ENCODE results near the gene SLC2A9.

Gene SLC2A9

DNA sequence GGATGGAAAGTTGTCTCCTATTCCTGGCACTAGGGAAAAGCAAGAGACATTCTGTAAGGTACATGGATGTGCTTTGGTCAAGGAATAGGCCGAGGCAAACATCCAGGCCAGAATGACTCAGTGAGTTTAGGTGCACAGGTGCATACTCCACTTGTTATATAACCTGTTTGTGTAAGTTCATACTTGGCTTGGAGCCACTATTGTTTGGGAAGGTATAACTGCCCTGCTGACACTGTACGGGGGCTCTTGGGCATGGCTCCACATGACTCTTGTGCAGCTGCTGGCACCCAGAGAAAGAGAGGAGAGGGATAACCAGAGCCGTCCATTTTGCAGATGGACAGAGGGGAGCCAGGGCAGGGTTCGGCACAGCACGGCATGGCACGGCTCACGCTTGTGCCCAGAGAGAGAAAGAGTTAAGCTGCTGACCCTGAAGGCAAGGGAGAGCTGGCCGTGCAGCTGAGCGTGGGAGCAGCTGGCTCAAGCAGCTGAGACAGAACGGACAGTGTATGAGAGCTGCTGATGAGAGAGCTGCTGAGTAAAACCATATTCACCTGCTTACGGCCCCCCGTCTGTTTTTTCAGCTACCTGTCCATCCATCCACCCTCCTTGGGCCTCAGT, 98.0 kb downstream of the SLC2A9 start:
- DNase-seq (ENCODE audit: extremely low spot score): no peak
- ChIA-PET CTCF (no interaction called here), POLR2A (no interaction called here)

DNA sequence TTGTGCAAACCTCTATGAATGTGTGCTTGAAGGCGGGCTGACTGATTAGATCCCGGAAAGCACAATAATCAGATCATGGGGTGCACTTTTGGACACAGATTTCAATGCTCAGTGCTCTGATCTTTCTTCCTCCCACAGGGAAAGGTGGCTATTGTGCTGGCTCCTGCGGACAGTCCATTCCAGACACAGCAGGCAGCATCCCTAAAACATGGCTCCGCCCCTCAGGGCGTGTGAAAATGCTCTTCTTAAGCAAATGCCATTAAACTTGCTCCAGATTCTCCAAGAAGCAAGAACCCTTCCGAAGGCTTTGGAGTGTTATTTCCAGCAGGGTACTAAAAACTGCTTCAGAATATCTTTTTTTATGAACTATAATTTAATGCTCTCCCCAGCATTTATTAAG, 100.0 kb downstream of the SLC2A9 start:
- CTCF ChIA-PET: no interaction called here
- TF ChIP-seq FOXK2 (IDR thresholded peaks at IDR 0.05) (no peak), BHLHE40 (IDR thresholded peaks at IDR 0.05; ENCODE audit: borderline replicate concordance) (no peak), FOXA1 (IDR thresholded peaks at IDR 0.05) (no peak), L3MBTL2 (conservative IDR thresholded peaks at IDR 0.05) (no peak), SP1 (IDR thresholded peaks at IDR 0.05) (no peak), ARNT (IDR thresholded peaks at IDR 0.05) (no peak), ELF4 (IDR thresholded peaks at IDR 0.05) (no peak)

More for the DNA sequence above, 98.0 kb downstream of the SLC2A9 start:
- no peak for TF ChIP-seq FOXK2 (IDR thresholded peaks at IDR 0.05)
- TF ChIP-seq TARDBP (IDR thresholded peaks at IDR 0.05): no peak
- no peak for TF ChIP-seq FOXA1 (IDR thresholded peaks at IDR 0.05)
- no peak for TF ChIP-seq SP1 (IDR thresholded peaks at IDR 0.05)
- TF ChIP-seq ARNT (IDR thresholded peaks at IDR 0.05): no peak
- no peak for TF ChIP-seq ELF4 (IDR thresholded peaks at IDR 0.05)

DNA sequence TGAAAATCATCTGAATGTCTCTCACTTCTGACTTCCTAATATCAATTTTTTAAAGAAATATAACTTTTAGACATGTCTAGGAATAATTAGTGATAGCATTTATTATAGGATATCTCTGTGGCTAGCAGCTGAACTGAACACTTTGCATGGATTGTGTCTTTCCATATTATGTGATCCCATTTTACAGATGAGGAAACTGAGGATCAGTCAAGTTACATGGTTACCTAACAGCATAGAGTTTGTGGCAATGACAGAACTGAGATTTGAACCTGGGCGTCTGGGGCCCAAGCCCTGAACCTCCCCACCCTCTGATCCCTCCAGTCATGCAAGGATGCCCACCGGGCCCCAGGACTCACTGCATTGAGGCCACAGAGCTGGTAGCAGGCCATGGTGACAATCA, 101.3 kb downstream of the SLC2A9 start:
- TF ChIP-seq TARDBP (IDR thresholded peaks at IDR 0.05): no peak
- no peak for TF ChIP-seq ELF4 (IDR thresholded peaks at IDR 0.05)
- TF ChIP-seq ARNT (IDR thresholded peaks at IDR 0.05): no peak
- TF ChIP-seq CTBP1 (IDR thresholded peaks at IDR 0.05; ENCODE audit: borderline replicate concordance): no peak
- no peak for TF ChIP-seq NFRKB (IDR thresholded peaks at IDR 0.05)
- ChIA-PET POLR2A (no interaction called here), CTCF (interaction anchor here (0.6 to 1.8 kb wide), 2 partner anchors 19 to 157 kb away, joined by 3 to 4 read pairs; no protein-coding TSS in a partner anchor)
- DNase-seq (ENCODE audit: extremely low spot score): no peak

More for the DNA sequence above, 100.0 kb downstream of the SLC2A9 start:
- POLR2A ChIA-PET: no interaction called here
- no peak for DNase-seq (ENCODE audit: extremely low spot score)

DNA sequence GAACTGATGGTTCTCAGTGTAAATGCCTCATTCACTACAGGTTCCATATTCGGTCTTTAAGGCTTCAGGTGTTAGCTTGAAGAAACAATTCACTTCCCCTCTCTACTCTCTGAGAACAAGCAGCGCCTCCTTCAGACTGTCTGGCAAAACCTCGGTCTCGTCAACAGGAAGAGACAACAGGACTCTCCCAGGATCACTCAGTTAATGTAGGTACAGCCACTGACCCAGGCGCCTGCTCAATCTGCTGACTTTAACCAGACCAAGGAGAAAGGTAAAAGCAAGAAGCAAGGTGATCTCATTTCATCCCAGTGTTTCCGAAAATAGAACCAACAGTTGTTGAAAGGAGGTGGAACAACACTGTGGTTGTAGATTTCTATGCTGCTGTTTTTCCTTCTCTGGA, 102.2 kb downstream of the SLC2A9 start:
- DNase-seq (ENCODE audit: extremely low spot score): no peak
- TF ChIP-seq TARDBP (IDR thresholded peaks at IDR 0.05): no peak
- TF ChIP-seq ARNT (IDR thresholded peaks at IDR 0.05): no peak
- TF ChIP-seq, protein P1, sequence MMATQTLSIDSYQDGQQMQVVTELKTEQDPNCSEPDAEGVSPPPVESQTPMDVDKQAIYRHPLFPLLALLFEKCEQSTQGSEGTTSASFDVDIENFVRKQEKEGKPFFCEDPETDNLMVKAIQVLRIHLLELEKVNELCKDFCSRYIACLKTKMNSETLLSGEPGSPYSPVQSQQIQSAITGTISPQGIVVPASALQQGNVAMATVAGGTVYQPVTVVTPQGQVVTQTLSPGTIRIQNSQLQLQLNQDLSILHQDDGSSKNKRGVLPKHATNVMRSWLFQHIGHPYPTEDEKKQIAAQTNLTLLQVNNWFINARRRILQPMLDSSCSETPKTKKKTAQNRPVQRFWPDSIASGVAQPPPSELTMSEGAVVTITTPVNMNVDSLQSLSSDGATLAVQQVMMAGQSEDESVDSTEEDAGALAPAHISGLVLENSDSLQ (IDR thresholded peaks at IDR 0.05): no peak
- no peak for TF ChIP-seq NFRKB (IDR thresholded peaks at IDR 0.05)
- TF ChIP-seq ZNF384 (IDR thresholded peaks at IDR 0.05): no peak
- TF ChIP-seq FOXK2 (IDR thresholded peaks at IDR 0.05): no peak
- TF ChIP-seq L3MBTL2 (conservative IDR thresholded peaks at IDR 0.05): no peak
- no peak for TF ChIP-seq BHLHE40 (IDR thresholded peaks at IDR 0.05; ENCODE audit: borderline replicate concordance)
- TF ChIP-seq SP1 (IDR thresholded peaks at IDR 0.05): no peak
- no peak for TF ChIP-seq HDGF (IDR thresholded peaks at IDR 0.05; ENCODE audit: borderline replicate concordance)
- no peak for TF ChIP-seq FOXM1 (IDR thresholded peaks at IDR 0.05; ENCODE audit: borderline replicate concordance)
- no peak for TF ChIP-seq SUZ12 (IDR thresholded peaks at IDR 0.05)
- no peak for TF ChIP-seq ELF4 (IDR thresholded peaks at IDR 0.05)
- no peak for TF ChIP-seq CTBP1 (IDR thresholded peaks at IDR 0.05; ENCODE audit: borderline replicate concordance)
- no peak for TF ChIP-seq LEF1 (IDR thresholded peaks at IDR 0.05; ENCODE audit: borderline replicate concordance)
- no peak for TF ChIP-seq FOXA1 (IDR thresholded peaks at IDR 0.05)
- ChIA-PET CTCF (interaction anchor here (1.8 kb wide), 1 partner anchor 20 kb away, joined by 4 read pairs; no protein-coding TSS in a partner anchor), POLR2A (no interaction called here)

DNA sequence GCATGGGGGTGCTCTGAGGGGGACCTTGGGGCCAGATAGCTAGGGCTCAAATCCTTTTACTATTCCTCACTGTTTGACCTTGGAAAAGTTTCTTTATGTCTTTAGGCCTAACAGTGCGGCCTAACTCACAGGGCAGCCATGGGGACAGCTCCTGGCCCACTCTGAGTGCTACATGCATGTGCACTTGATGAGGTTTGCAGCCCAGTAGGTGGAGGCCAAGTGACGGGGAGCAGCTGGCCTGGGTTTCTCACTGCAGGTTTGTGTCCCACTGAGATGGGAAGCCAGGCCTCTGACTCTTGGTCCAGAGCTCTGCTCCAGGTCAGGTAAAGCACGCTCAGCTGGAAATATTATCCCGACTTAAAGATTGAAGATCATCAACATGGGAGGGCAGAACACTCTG, 102.8 kb downstream of the SLC2A9 start:
- DNase-seq (ENCODE audit: extremely low spot score): no peak
- TF ChIP-seq BHLHE40 (IDR thresholded peaks at IDR 0.05; ENCODE audit: borderline replicate concordance) (no peak), FOXM1 (IDR thresholded peaks at IDR 0.05; ENCODE audit: borderline replicate concordance) (no peak), HDGF (IDR thresholded peaks at IDR 0.05; ENCODE audit: borderline replicate concordance) (no peak), NFRKB (IDR thresholded peaks at IDR 0.05) (no peak), ARNT (IDR thresholded peaks at IDR 0.05) (no peak), L3MBTL2 (conservative IDR thresholded peaks at IDR 0.05) (no peak)
- TF ChIP-seq, protein P1 (IDR thresholded peaks at IDR 0.05): no peak
- ChIA-PET CTCF (interaction anchor here (1.8 kb wide), 1 partner anchor 21 kb away, joined by 4 read pairs; no protein-coding TSS in a partner anchor), POLR2A (no interaction called here)

DNA sequence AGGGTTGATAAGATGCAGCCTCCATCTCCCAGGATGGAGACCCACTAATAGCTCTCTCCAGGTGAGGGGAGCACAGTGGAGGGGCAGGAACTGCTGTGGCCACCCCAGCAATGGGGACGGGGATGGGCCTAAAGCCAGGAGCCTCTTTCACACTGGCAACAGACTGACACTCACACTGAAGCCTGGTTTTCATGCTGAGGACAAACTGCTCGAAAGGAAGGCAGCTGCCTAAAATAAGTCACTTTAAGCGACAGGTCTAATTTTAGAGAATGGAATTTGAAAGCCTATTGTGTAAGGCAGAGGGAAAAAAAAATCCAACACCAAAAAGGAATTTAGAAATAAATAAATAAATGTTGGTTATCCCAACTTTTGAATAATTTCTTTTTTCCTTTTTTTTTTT, 104.4 kb downstream of the SLC2A9 start:
- DNase-seq (ENCODE audit: extremely low spot score): no peak
- TF ChIP-seq BHLHE40 (IDR thresholded peaks at IDR 0.05; ENCODE audit: borderline replicate concordance): no peak
- no peak for TF ChIP-seq HDGF (IDR thresholded peaks at IDR 0.05; ENCODE audit: borderline replicate concordance)
- no peak for TF ChIP-seq SUZ12 (IDR thresholded peaks at IDR 0.05)
- TF ChIP-seq TARDBP (IDR thresholded peaks at IDR 0.05): no peak
- no peak for TF ChIP-seq ARNT (IDR thresholded peaks at IDR 0.05)
- TF ChIP-seq FOXM1 (IDR thresholded peaks at IDR 0.05; ENCODE audit: borderline replicate concordance): no peak
- TF ChIP-seq ELF4 (IDR thresholded peaks at IDR 0.05): no peak
- ChIA-PET POLR2A (no interaction called here), CTCF (no interaction called here)

DNA sequence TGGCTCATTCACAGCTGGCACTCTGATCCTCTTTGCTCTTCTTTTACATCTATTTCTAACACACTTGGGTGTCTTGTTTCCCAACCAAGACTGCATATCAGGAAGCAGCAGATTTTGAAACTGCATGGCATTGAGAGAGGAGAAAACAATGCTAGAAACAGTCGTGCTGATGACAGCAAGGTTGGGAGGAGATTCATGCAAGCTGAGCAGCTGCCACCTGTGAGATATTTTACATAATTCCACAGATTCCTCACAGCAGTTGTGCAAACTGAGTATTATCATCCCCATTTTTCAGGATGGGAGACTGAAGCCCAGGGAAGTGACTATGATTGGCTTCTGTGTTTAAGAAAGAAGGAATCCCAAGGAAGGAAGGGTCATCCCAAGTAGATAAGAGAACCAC, 105.0 kb downstream of the SLC2A9 start:
- POLR2A ChIA-PET: no interaction called here
- DNase-seq (ENCODE audit: extremely low spot score): no peak
- CTCF ChIA-PET: no interaction called here
- no peak for TF ChIP-seq FOXA1 (IDR thresholded peaks at IDR 0.05)
- no peak for TF ChIP-seq SP1 (IDR thresholded peaks at IDR 0.05)
- no peak for TF ChIP-seq CTBP1 (IDR thresholded peaks at IDR 0.05; ENCODE audit: borderline replicate concordance)
- no peak for TF ChIP-seq L3MBTL2 (conservative IDR thresholded peaks at IDR 0.05)
- no peak for TF ChIP-seq FOXK2 (IDR thresholded peaks at IDR 0.05)
- TF ChIP-seq ARNT (IDR thresholded peaks at IDR 0.05): no peak
- TF ChIP-seq TARDBP (IDR thresholded peaks at IDR 0.05): no peak
- TF ChIP-seq, protein P1 (IDR thresholded peaks at IDR 0.05): no peak
- TF ChIP-seq ELF4 (IDR thresholded peaks at IDR 0.05): no peak
- no peak for TF ChIP-seq LEF1 (IDR thresholded peaks at IDR 0.05; ENCODE audit: borderline replicate concordance)
- TF ChIP-seq FOXM1 (IDR thresholded peaks at IDR 0.05; ENCODE audit: borderline replicate concordance): no peak
- no peak for TF ChIP-seq SUZ12 (IDR thresholded peaks at IDR 0.05)
- TF ChIP-seq BHLHE40 (IDR thresholded peaks at IDR 0.05; ENCODE audit: borderline replicate concordance): no peak
- no peak for TF ChIP-seq HDGF (IDR thresholded peaks at IDR 0.05; ENCODE audit: borderline replicate concordance)
- no peak for TF ChIP-seq ZNF384 (IDR thresholded peaks at IDR 0.05)
- no peak for TF ChIP-seq NFRKB (IDR thresholded peaks at IDR 0.05)
